Activated CD8-positive, alpha-beta memory T cell treated with anti-CD3 and anti-CD28 coated beads, Interleukin-2, amount 50 U/mL, for 4 hours (primary cell): ENCODE results near the gene EIF2AK2.

Source experiments
- DNase-seq: peaks from one replicate; pipeline ENCODE4 v3.0.0-alpha.2; 2020

EIF2AK2 gene

DNA sequence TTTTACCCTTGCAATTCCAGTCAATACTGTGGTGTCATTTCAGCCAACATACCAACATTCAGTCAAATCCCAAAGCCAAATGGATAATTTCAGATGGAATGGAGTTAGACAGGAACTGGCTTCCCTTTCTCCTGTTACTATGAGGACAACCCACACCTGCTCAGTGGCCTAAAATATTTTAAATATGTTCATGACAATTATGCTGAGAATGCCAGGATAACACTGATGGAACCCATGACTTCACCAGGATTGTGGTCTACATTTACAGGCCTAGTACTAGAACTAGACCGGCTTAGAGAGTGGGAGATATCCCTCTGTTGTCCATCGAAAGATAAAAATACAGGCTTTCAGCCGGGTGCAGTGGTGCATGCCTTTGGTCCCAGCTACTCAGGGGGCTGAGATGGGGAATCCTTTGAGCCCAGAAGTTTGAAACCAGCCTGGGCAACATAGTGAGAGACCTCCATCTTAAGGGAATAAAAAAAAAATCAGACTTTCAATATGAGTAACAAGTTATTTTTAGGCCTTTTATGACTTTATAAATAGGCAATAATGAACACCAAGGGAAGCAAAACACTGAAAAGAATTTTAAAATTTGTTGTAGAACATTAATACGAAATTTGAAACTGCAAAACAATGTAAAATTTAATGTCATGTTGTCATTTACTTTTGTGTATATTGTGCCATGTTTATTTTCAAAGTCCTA is 58.2 kb downstream of the EIF2AK2 start:
- no peak for DNase-seq

DNA sequence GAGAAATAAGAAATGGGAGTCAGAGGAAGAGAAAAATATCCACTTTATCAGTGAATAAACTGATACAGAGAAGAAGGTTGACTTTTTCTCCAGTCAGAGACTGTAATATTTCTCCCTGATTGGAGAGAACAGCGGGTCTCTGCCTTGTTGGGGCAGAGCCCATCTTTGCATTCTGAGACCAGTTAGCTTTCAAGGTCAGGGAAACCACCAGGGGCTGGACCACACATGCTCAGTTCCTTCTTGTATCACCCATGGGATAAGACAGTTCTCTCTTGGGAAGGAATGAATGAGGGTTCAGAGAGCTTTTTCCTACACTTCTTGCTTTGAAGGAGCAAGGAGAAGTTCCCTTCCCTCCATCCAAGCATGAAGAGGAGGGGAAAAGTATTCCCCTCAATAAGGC is 60.2 kb downstream of the EIF2AK2 start:
- no peak for DNase-seq

DNA sequence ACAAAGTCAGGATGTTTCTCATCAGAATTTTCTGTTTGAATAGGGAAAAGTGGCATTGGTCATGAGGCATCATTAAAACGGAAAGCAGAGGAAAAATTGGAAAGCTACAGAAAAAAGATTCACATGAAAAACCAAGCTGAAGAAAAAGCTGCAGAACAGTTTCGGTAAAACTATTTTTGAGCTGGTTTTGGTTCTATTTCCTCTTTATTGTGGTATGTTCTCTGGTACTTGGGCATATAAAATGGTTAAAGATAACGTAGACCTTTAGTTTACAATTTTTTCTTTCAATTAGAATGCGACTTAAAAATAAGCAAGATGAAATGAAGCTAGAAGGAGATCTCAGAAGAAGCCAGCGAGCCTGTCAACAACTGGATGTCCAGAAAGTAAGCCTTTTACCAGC is 64.9 kb downstream of the EIF2AK2 start:
- no peak for DNase-seq

DNA sequence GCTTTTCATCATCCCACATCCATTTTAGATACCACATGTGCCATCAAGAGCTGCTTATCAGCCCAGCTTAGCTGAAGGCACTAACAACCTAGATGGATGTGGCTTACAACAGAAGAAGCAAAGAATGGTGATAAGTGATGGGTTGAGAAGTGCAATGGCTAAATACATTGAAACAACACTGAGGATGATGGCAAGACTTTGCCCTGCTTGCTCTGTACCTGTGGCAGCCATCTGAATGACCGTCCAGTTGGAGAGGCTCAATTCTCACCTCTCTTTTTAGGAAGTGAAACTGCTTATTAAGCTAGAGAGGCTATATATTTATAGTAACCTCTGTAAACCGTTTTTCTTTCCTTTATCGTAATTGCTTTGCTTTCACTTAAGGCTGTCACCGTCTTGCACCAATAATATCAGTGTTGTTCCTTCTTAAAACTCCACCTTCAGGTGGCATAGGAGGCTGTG is 66.7 kb downstream of the EIF2AK2 start:
- DNase-seq = no peak

DNA sequence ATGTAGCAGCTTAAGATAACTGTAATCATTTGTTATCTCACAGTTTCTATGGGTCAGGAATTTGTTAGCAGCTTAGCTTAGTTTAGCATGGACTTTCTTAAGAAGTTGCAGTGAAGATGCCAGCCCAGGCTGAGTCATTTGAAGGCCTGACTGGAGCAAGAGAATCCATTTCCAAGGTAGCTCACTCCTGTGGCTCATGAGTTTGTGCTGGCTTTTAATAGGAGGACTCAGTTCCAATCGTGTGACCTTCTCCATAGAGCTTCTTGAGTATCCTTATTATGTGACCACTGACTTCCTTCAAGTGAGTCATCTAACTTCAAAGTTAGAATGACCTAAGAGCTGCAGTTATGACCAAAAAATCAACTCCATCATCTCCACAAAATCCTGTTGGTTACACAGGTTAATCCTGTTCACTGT is 71.0 kb downstream of the EIF2AK2 start:
- no peak for DNase-seq

DNA sequence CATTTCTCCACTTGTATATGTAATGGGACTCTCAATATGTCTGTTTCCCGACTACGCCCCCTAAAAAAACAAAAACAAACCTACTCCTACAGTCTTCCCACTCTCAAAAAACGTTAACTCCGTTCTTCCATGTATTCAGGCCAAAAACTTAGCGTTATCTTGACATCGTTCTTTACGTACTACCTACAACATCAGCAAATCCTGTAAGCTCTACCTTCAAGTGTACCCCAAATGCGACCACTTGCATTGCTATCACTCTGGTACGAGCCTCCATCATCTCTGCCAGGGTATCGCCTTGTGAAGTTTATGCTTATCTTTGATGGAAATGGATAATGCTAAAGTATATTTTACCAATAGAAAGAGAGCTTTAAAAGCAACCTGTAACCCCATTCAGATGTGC is 72.0 kb downstream of the EIF2AK2 start:
- DNase-seq = no peak

DNA sequence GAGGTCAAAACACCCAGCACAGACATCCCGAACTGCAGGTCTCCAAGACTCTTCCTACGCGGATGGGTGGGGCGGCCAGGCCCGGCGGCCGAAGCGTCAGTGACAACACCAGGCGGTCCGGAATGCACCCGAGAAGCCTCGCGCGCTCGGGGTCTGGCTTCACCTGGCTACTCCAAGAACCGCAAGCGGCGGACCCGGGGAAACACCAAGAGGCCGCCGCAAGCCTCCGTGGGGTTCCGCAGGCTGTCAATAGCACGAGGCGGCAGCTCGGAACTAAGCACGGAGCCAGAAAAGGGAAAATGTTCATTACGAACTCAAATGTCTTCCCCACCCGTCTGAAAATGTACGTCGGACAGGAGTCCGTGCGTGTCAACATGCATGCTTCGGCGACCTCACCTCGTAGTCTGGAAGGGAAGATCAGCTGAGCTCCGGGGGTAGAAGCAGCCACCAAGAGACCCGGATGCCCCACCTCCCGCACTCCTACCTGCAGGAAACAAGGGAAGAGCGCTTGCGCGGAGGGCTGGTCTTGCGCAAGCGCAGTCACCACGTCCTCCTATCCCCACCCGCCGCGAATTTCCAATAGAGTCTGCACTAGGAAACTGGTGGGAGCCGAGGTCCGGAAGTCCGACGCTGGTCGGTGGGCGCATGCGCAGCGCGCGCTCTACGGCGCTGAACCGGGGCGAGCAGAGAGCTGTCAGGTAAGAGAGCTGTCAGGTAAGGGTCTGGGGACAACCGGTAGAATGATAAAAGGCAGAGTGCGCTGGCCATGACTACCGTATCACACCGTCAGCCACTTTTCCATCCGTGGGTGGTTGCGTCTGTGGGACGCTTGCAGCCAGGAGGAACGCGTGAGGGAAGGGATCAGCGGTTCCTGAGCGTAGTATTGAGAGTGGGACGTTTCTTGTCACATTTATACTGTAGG is 72.6 kb downstream of the EIF2AK2 start, which contains the start of the genes GPATCH11 and HEATR5B:
GPATCH11 (plus strand) TSS at position 646 of the 922 bp plus-strand sequence. CDS start 3,864 bp downstream, outside the sequence.
HEATR5B (minus strand) TSS at position 500 of the 922 bp plus-strand sequence. CDS start 958 bp downstream, outside the sequence.
- peak; percentile 90 for DNase-seq

DNA sequence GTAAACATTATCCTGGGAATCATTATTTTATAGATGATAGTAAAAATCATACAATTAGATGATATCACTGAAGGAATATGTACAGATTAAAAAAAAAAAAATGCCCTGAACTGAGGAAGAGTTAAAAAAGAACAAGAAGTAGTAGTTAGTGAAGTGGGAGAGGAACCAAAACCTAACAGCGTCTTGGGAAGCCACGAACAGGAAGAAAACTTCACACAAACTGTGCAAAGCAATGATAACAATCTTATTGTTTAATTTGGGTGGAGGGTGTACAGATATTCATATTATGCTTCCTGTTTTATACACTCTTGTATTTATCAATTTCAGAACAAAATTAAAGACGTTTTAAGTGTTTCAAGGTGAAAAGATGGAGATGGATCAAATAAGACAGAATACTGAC is 76.1 kb downstream of the EIF2AK2 start:
- no peak for DNase-seq

DNA sequence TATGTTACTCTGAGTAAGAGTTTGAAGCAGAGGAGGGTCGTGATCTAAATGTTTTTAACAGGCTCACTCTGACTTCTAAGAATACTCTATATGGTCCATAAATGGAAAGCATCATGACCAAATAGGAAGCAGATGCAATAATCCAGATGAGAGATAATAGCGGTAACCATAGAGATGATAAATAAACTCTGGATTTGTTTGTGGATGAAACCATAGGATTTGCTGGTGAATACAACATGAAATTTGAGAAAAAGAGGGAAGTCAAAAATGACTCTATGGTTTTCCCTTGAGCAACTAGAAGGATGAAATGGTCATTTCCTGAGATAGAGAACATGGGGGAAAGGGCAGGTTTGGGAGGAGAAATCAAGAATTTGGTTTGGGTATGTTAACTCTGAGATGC is 76.5 kb downstream of the EIF2AK2 start:
- DNase-seq = no peak

DNA sequence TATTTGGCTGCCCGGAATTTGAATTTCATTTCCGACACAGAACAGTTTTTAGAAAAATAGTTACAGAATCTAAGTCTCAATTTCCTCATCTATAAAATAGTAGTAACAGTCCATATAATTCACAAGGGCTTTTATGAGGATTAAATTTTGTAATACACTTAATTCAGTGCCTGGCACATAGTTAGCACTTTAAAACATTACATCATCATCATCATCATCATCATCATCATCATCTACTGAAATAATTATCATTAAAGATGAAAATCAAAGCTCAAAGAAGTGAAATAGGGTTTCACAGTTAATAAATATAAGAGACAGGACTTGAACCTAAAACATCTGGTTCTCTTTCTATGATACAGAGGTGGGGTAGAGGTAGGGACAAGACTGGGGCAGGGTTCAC is 85.8 kb downstream of the EIF2AK2 start:
- no peak for DNase-seq

DNA sequence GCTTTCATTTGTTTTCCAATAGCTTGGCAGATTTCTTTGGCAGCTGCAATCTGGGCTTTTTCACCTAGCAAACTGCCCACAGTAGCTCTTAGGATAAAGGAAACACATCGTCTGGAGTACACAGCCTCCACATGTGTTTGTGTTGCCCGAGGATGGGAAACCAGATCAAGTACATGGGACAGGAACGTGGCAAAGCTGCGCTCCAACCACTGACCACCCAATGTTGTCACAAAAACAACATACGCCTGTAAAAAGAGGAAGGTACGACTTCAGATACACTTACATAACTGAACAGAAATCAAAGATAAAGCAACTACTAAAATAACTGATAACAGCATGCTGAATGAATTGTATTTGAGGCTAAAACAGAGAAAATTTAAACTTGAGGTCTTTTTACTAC is 88.1 kb downstream of the EIF2AK2 start:
- DNase-seq = no peak

DNA sequence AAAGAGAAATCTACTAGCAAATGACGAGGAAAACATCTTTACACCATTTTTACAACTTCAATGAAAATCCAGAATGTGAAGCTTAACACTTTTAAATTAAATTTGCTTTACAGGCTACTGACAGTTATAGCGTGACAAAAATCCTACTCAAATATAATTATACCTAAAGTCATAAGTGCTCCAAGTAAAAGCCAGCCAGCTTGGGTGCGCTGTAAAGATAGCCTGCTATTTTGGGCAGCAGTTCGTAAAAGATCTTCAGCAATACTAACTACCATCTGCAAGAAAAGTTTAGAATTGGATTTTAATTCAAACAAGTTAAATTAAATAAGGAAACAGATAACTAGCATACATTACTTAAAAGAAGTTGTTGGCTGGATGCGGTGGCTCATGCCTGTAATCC is 95.0 kb downstream of the EIF2AK2 start:
- no peak for DNase-seq

DNA sequence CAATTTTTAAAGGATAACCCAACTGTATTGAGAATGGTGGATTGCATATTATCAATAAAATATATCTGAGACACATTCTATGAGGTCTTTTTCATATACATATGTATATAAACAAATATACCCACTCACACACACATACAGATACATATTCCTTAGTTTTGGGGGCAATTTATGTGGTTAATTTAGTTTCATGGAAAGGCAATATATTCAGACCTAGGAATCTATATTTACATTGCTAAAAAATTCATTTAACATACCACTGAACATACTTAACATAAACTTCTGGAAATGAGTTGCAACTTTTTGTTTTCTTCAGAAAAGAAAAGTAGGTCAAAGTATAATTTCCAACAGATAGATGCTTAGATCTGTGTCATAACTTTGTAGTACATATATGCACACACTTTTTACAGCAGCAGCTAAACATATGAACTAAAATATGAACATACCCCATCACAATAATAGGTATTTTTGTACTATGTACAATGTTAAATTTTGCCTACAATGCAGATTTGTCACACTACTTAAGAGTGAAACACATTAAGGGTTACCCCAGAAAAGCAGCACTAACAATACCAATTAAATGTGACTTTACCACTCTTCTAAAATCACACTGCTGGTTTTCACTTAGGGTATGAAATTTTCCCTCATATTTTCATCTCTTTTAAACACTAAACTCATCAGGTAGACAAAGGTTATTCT is 95.6 kb downstream of the EIF2AK2 start:
- no peak for DNase-seq

DNA sequence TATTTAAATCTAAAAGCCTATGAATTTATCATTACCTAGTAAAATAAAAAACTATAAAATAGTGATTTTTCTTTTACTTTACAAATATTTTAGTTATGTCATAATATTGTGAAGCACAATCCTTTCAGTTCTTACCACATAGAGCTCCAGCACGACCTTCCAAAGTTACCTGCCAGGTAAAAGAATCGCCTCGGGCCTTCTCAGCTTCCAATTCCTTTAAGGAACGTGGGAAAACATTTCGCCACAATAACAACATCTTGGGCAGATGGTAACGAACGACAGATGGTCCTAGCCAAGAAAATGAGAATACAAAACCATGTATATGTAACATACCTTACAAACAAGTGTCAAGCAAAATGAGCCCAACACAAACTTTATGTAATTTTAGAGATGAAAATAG is 96.3 kb downstream of the EIF2AK2 start:
- no peak for DNase-seq

DNA sequence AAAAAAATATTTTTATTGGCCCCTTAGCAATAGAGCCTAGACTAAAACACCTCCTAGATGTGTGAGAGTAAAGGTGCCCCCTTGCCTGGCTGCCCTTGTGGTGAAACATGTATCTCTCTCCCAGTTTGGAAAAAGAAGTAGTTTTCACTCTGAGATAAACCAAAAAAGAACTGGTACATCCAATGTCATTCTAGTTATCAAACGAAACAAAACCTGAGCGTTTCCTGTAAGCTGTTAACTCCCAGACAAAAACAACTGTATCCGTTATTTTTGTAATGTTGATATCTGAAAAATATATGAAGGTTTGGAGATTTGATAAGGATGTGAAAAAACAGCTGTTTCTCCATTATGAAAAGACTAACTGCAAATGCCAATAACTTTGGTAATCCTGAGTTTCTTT is 96.9 kb downstream of the EIF2AK2 start:
- no peak for DNase-seq

DNA sequence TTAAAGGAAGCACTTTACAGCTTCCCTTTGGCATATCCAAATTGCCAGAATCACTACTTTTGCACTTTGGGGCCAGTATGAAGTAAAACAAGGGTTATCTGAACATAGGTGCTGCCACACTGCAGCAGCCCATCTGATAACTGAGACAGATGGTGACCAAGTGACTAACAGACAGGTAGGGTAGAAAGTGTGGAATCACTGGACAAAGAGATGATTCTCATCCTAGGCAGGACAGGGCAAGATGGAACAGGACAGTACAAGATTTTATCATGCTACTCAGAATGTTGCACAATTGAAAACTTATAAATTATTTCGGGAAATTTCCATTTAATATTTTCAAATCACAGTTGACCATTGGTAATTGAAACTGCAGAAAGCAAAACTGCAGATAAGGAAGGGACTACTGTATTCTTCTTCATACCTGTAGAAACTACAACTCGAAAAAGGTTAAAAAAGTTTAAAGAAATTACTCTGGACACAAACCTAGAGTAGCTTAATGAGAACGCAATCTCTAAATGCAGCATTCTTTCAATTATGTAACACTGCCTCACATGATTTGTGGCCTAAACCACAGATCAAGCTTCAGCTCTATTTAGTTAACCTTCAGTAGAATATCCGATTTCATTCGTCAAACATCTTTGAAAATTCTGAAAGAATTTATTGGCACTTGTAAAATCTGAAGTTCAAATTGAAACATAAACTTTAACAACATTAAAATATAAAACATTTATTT is 104.0 kb downstream of the EIF2AK2 start:
- no peak for DNase-seq
